ENCODE data around the gene IL27RA.
A peak's percentile ranks its signal among the peaks of the same experiment; 100 is the strongest.
"Not testable (repeated sequence)": the region's sequence is repeated elsewhere in the genome, so short reads cannot be mapped to it uniquely, and the experiment has no call there.

The IL27RA gene

GRCh38 chr19:14035159-14035558, 3.6 kb downstream of the IL27RA start:
- H3K9ac ChIP-seq (ENCODE audit: low read length); H3K4me1 ChIP-seq (ENCODE audit: low read length); H3K4me3 ChIP-seq (ENCODE audit: low read length); H2AFZ ChIP-seq (ENCODE audit: low read depth, low read length); H3K27ac ChIP-seq (ENCODE audit: low read length); H3K36me3 ChIP-seq (replicated peaks; ENCODE audit: low read depth, low read length); H3K9me3 ChIP-seq (ENCODE audit: insufficient read depth, low read length); H4K20me1 ChIP-seq (ENCODE audit: insufficient read depth, low read length); H3K79me2 ChIP-seq (ENCODE audit: low read length); H3K4me2 ChIP-seq (ENCODE audit: low read length): not testable (repeated sequence)
- TF ChIP-seq, protein P1, sequence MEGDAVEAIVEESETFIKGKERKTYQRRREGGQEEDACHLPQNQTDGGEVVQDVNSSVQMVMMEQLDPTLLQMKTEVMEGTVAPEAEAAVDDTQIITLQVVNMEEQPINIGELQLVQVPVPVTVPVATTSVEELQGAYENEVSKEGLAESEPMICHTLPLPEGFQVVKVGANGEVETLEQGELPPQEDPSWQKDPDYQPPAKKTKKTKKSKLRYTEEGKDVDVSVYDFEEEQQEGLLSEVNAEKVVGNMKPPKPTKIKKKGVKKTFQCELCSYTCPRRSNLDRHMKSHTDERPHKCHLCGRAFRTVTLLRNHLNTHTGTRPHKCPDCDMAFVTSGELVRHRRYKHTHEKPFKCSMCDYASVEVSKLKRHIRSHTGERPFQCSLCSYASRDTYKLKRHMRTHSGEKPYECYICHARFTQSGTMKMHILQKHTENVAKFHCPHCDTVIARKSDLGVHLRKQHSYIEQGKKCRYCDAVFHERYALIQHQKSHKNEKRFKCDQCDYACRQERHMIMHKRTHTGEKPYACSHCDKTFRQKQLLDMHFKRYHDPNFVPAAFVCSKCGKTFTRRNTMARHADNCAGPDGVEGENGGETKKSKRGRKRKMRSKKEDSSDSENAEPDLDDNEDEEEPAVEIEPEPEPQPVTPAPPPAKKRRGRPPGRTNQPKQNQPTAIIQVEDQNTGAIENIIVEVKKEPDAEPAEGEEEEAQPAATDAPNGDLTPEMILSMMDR (IDR thresholded peaks at IDR 0.05; ENCODE audit: low read depth, low read length): peak; percentile 4; the same call in 1 of the 2 replicates
- peaks cover 12% of the 10 kb centered on the region for H3K27me3 ChIP-seq (ENCODE audit: low read depth, low read length)

- H3K4me1 ChIP-seq (ENCODE audit: low read length): peaks cover 8% of the 10 kb centered on the region
- TF ChIP-seq, protein P1 (IDR thresholded peaks at IDR 0.05; ENCODE audit: low read depth, low read length): no peak
- TF ChIP-seq EZH2phosphoT487 (IDR thresholded peaks at IDR 0.05; ENCODE audit: low read depth): no peak
- no peak overlapping the region for H2AFZ ChIP-seq (ENCODE audit: low read depth, low read length)
- no peak overlapping the region for H3K27ac ChIP-seq (ENCODE audit: low read length)
- H3K27me3 ChIP-seq (ENCODE audit: low read depth, low read length): peaks cover 6% of the 10 kb centered on the region
- no peak overlapping the region for H3K9ac ChIP-seq (ENCODE audit: low read length)
- no peaks in the 10 kb centered on the region for H3K9me3 ChIP-seq (ENCODE audit: insufficient read depth, low read length)
- no peak overlapping the region for H3K4me3 ChIP-seq (ENCODE audit: low read length)
- no peak overlapping the region for H3K4me2 ChIP-seq (ENCODE audit: low read length)
- no peaks in the 10 kb centered on the region for H3K36me3 ChIP-seq (replicated peaks; ENCODE audit: low read depth, low read length)
- H3K79me2 ChIP-seq (ENCODE audit: low read length): no peaks in the 10 kb centered on the region
- H4K20me1 ChIP-seq (ENCODE audit: insufficient read depth, low read length): no peaks in the 10 kb centered on the region
Measured at GRCh38 chr19:14035706-14036105, 4.1 kb downstream of the IL27RA start.

- Histone ChIP-seq H3K79me2 (ENCODE audit: low read length) (no peaks in the 10 kb centered on the region), H3K9me3 (ENCODE audit: insufficient read depth, low read length) (no peaks in the 10 kb centered on the region), H3K27me3 (ENCODE audit: low read depth, low read length) (no peaks in the 10 kb centered on the region), H3K27ac (ENCODE audit: low read length) (no peak overlapping the region), H3K4me3 (ENCODE audit: low read length) (no peak overlapping the region), H2AFZ (ENCODE audit: low read depth, low read length) (no peak overlapping the region), H3K9ac (ENCODE audit: low read length) (no peak overlapping the region), H3K4me2 (ENCODE audit: low read length) (no peak overlapping the region), H4K20me1 (ENCODE audit: insufficient read depth, low read length) (no peaks in the 10 kb centered on the region), H3K36me3 (replicated peaks; ENCODE audit: low read depth, low read length) (no peaks in the 10 kb centered on the region), H3K4me1 (ENCODE audit: low read length) (no peaks in the 10 kb centered on the region)
- TF ChIP-seq EZH2phosphoT487 (IDR thresholded peaks at IDR 0.05; ENCODE audit: low read depth): no peak
- TF ChIP-seq, protein P1 (IDR thresholded peaks at IDR 0.05; ENCODE audit: low read depth, low read length): no peak
Measured at GRCh38 chr19:14039181-14039580, 7.6 kb downstream of the IL27RA start.

DNA sequence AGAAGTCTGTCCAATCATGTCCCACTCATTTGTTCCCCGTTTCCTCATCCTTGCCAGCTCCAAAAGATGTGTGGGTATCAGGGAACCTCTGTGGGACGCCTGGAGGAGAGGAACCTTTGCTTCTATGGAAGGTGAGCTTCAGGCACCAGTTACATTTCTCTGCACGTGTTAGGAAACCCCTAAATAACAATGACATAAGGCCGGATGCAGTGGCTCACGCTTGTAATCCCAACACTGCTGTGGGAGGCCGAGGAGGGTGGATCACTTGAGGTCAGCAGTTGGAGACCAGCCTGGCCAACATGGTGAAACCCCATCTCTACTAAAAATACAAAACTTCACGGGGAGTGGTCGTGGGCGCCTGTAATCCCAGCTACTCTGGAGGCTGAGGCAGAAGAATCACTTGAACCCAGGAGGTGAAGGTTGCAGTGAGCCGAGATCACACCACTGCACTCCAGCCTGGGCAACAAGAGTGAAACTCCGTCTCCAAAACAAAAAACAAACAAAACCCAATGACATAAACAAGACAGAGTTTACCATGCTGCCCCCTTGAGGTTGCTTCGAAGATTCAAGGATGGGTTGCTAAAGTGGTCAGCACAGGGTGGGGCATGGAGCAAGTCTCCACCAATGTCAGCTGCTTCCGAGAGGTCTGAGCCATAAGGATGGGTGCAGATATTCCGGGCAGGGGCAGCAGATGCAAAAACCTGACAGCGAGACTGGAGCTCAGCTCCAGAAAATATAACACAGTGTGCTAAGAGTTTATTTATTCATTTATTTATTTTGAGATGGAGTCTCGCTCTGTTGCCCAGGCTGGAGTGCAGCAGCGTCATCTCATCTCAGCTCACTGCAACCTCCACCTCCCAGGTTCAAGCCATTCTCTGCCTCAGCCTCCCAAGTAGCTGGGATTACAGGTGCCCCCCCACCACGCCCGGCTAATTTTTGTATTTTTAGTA, 11.4 kb downstream of the IL27RA start:
- not testable (repeated sequence) for H2AFZ ChIP-seq (ENCODE audit: low read depth, low read length); H3K79me2 ChIP-seq (ENCODE audit: low read length); H3K27ac ChIP-seq (ENCODE audit: low read length); H3K4me2 ChIP-seq (ENCODE audit: low read length); H3K9ac ChIP-seq (ENCODE audit: low read length); H4K20me1 ChIP-seq (ENCODE audit: insufficient read depth, low read length); H3K4me3 ChIP-seq (ENCODE audit: low read length); H3K36me3 ChIP-seq (replicated peaks; ENCODE audit: low read depth, low read length); H3K9me3 ChIP-seq (ENCODE audit: insufficient read depth, low read length); H3K4me1 ChIP-seq (ENCODE audit: low read length); H3K27me3 ChIP-seq (ENCODE audit: low read depth, low read length)
- TF ChIP-seq, protein P1 (IDR thresholded peaks at IDR 0.05; ENCODE audit: low read depth, low read length): peak; percentile 70

DNA sequence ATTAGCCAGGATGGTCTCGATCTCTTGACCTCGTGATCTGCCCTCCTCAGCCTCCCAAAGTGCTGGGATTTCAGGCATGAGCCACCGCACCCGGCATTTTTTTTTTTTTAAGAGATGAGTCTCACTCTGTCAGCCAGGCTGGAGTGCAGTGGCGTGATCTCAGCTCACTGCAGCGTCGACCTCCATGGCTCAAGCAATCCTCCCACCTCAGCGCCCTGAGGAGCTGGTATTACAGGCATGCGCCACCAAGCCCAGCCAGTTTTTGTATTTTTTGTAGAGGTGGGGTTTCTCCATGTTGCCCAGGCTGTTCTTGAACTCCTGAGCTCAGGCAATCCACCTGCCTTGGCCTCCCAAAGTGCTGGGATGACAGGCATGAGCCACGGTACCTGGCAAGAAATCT, 16.3 kb downstream of the IL27RA start:
- not testable (repeated sequence) for H3K4me2 ChIP-seq (ENCODE audit: low read length); H3K4me3 ChIP-seq (ENCODE audit: low read length); H3K9me3 ChIP-seq (ENCODE audit: insufficient read depth, low read length); H2AFZ ChIP-seq (ENCODE audit: low read depth, low read length); H3K27me3 ChIP-seq (ENCODE audit: low read depth, low read length); H4K20me1 ChIP-seq (ENCODE audit: insufficient read depth, low read length); H3K79me2 ChIP-seq (ENCODE audit: low read length); H3K4me1 ChIP-seq (ENCODE audit: low read length); H3K9ac ChIP-seq (ENCODE audit: low read length); H3K27ac ChIP-seq (ENCODE audit: low read length)
- H3K36me3 ChIP-seq (replicated peaks; ENCODE audit: low read depth, low read length): peaks cover 17% of the 10 kb centered on the region

All from OCI-LY3 (cell line).